Mesenteric fat pad (tissue), 1 donor: ENCODE measurements around the gene TRIML2. TPM values are rescaled to one million over a fixed set of nuclear protein-coding genes. Genes with fewer than 3 reads are reported as not detected.
"Not testable (repeated sequence)": the region's sequence is repeated elsewhere in the genome, so short reads cannot be mapped to it uniquely, and the experiment has no call there.

Experiments
- DNase-seq: peaks from one replicate; pipeline ENCODE4 v3.0.0-alpha.2; 2020; ENCODE audit warnings: low spot score
- total RNA-seq: library from RNA; stranded (reverse); fragmentation: NEBNext Ultra II Directional; extraction: Animal tissue kit (Norgen Biotek cat#: 25700); gene quantifications from one replicate; pipeline ENCODE4 v1.2.1, GENCODE V29; 2021
- donor health status: DM: yes; HTN: yes; CAD: no.

The TRIML2 gene
- total RNA-seq, 1 donor from 2014 or later = not detected

DNA sequence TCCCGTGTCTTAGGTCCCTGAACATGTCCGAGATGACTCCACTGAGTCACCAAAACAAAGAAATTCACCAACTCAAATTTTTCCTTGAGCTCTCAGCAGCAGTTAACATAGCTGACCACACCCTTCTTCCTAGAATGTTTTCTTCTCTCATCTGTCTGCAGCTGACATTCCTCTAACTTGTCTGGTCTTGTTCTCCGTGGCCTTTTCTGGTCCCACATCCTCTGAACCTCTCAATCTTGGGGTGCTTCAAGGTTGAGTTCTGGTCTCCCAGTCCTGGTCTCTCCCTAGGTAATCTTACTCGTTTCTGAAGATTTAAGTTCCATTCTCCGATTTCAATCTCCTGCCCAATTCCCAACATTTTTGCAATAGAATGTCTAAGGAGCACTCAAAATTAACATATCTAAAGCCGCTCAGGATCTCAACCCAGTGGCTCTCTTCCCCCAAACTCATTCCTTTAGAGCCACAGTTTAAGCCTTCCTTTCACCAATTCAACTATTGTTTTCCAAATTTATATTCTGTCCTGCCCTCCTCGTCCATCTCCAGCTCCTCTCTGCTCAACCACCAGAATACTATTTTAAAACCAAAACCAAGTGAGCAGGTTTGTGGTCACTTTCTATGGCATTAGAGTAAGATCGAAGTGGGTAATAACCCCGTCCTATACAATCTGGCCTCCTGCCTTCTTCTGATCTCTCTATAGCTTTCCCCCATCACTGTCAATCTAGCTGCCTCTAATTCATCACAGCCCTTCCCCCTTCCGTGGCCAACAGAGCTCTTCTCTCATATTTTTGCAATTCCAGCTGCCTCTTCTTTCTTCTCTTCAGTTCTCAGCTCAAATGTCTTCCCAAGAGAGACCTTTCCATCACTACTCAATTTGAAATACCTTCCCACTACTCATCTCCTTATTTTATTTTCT, 1.2 kb downstream of the TRIML2 start:
- DNase-seq = no peak

DNA sequence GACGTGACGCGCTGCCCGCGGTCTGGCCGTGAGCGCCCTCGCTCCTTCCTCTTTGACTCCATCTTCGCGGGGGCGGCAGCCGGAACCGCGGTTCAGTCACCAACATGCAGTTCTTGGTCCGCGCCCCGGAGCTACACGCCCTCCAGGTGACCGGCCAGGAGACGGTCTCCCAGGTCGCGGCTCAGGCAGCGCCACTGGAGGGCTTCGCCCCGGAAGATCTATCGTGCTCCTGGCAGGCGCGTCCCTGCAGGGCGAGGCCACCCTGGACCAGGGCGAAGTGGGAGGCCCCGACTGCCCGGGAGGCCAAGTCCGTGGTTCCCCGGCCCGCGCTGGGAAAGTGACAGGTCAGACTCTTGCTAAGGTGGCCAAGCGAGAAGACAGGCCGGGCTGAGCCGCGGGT, 2.9 kb downstream of the TRIML2 start:
- DNase-seq = no peak

DNA sequence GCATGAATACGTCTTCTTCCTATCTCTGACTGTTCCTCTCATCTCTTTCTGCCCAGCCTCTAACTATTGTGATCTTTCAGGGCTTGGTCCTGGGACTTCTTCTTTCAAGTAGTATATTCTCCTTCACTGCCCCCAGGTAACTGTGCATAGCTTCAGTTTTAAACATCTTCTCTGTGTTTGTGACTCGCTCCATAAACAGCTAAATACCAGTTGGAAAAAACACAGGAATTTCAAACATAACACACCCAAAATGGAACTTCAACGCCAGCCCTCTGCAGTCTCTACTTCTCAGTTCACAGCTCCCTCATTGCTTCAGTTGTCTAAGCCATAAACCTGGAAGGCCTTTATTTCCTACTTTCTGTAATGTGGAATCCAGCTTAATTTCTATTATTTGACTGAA, 16.6 kb downstream of the TRIML2 start:
- no peak for DNase-seq

DNA sequence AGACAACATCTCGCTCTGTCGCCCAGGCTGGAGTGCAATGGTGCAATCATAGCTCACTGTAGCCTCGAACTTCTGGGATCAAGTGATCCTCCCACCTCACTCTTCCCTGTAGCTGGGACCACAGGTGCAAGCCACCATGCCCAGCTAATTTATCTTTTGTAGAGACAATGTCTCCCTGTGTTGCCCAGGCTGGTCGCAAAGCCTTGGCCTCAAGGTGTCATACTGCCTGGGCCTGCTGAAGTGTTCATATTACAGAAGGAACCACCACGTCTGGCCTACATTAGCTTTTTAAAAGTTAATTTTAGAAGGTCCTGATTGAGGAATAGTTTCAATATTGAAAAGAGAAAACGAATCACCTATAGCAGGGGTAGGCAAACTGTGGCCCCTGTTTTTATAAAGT, 22.5 kb downstream of the TRIML2 start:
- DNase-seq = no peak

DNA sequence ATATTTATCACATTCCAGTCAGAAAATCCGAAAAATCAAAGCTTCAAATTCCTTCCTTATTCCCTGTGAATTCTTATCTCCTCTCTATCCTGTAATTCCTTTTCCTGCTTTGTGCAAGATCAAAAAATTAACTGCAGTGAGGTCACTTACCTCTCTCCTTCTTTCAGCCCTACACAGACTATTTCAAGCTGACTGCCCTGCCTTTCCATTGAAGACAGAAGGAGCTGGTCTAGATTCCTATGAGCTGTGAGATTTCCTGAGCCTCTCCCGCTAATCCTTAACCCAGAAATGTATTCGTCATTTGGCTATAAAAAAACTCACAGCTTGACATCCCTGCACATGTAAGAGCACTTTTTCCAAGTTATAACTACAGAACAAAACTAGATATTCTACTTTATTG, 26.6 kb downstream of the TRIML2 start:
- DNase-seq = no peak

DNA sequence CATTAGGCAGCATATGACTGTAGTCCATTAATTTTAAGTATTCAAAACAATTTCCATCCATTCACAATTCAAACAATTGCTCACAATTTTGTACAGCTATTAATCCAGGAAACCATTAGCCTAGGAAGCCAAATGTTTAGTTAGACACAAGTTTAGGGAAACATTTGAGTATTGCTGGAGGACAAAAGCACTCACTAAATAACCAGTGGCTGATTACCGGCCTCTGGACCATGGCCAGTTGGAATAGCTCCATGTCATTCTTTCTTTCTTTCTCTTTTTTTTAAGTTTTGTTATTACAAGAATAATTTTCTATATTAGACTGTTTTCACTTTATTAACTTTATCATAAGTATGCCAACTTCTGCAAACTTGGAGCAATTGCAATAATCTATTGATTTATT, 31.3 kb downstream of the TRIML2 start:
- no peak for DNase-seq

DNA sequence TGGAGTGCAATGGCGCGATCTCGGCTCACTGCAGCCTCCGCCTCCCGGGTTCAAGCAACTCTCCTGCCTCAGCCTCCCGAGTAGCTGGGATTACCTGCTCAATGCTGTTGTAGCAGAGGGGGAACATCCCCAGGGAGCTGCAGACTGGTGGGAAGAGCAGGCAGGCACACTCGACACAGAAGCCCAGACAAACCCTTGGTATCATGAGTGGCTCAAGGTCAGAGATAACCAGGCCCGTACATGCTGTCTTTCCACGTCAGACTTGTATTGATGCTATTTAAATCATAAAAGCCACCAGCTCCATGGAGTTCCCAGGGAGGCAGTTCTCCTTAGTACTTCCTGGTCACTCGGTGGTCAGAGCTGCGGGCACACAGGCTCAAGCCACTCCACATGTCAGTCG, 33.2 kb downstream of the TRIML2 start:
- no peak for DNase-seq

DNA sequence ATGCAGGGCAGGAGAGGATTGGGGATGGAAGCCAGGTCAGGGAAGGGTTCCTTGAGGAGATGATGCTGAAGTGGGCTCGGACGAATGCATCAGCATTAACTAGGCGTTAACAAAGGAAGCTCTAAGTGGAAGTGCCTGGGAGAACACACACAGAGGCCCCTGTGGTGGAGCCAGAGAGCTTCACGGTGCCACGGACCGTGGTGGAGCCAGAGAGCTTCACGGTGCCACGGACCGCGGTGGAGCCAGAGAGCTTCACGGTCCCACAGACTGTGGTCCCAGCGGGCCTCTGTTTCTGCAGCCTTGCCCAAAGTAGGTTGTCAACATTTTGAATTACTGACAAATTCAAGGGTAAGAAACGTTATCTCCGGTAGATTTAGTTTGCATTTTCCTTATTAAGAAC, 48.3 kb downstream of the TRIML2 start:
- DNase-seq = no peak

DNA sequence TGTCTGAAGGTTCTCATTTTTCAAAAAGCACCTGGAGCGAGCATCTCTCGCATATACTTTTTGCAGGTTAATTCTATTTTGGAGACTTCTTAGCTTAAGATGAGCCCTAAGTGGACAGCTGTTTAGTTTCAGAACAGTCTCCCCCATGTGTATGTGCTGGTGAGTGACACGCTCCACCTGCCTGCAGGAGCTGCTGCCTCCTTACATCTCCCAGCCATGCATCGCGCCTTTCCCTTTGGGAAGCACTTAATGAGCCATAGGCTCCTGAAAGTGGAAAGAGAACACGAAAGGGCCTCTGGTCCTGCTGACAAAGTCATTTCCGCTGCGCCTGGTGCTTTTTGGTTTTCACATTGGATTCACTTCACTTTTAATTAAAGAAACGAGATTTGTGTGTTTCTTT, 56.1 kb downstream of the TRIML2 start:
- no peak for DNase-seq

DNA sequence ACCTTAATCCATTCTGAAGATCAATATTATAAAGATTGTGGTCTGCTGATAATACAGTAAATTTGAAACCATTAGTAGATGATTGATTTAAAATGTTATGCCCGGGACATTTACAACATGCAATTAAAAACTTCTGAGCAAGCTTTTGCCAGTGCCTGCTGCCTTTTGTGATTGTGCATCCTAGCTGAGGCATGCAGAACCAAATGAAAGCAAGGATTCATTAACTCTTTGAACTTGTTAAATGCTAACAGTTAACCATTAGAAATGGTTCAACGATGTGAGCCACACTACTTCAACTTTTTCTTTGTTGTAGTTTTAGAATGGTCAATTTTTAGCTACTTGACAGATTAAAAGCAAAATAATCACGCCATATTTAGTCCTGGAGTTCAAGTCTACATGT, 62.7 kb downstream of the TRIML2 start:
- no peak for DNase-seq

DNA sequence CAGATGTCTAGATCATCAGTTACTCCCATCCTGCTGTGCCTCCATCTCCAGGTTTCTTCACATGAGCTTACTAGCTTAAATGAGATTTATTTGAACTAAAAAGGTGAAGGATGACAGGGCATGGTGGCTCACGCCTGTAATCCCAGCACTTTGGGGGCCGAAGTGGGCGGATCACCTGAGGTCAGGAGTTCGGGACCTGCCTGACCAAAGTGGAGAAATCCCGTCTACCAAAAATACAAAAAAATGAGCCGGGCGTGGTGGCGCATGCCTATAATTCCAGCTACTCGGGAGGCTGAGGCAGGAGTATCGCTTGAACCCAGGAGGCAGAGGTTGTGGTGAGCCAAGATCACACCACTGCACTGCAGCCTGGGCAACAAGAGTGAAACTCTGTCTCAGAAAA, 63.9 kb downstream of the TRIML2 start:
- not testable (repeated sequence) for DNase-seq

DNA sequence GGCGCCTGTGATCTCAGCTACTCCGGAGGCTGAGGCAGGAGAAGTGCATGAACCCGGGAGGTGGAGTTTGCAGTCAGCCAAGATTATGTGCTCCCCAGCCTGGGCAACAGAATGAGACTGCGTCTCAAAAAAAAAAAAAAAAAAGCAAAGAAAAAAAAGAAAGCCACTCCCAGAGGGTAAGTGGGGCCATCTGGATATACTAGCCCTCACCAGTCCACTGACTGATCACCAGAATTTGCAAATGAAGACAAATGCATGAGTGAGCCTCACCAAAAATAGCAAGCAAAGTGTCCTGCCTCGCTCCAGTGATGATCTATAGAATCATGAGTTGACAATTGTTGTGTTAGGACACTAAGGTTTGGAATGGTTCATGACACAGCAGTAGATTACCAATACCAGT, 66.2 kb downstream of the TRIML2 start:
- DNase-seq = no peak

DNA sequence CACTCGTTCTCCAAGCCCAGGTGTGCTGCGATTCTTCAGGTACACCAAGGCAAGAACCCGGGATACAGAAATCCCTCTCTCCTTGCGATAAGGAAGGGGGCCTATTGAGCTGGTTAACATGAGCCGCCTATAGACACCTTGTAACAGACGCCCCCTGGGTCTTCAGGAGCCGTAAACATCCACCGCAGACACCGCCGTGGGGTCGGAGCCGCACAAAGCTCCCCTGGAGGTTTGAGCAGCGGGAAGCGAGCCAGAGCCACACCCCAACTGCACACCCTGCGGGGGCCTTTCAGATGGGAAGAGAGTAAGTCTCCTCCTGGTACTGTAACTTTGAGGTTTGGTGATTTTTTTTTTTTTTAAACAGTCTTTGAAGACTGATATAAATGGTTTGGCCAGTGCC, 67.2 kb downstream of the TRIML2 start:
- no peak for DNase-seq

DNA sequence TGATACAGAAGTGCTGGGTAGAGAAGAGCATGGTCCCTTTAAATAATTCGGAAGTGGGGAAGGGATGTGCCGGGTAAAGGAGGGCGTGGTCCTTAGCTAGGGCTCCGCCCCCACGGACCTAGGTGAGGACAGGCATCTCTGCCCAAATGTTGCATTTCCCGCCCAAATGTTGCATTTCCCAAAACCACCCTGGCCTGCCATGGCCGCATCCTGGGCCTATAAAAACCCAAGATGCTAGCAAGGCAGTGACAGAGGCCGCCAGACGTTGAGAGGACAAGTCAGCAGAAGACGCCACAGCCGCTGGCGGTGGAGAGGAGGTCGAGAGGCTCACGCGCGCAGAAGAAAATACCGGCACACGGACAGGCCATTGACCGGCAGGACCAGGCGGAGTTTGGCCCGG, 67.7 kb downstream of the TRIML2 start:
- DNase-seq = no peak

Other genes with a start within 250 kb of the TRIML2 start
- not detected for gene ZFP42, start 113.8 kb downstream of the TRIML2 start, total RNA-seq
- gene TRIML1, start 29.8 kb upstream of the TRIML2 start, total RNA-seq = not detected